ENCODE measurements around the gene KCNH6. TPM values are rescaled to one million over a fixed set of nuclear protein-coding genes. Genes with fewer than 3 reads are reported as not detected.

Gene KCNH6
- total RNA-seq, 1 experiment from 2014 or later: 1.6 TPM

DNA sequence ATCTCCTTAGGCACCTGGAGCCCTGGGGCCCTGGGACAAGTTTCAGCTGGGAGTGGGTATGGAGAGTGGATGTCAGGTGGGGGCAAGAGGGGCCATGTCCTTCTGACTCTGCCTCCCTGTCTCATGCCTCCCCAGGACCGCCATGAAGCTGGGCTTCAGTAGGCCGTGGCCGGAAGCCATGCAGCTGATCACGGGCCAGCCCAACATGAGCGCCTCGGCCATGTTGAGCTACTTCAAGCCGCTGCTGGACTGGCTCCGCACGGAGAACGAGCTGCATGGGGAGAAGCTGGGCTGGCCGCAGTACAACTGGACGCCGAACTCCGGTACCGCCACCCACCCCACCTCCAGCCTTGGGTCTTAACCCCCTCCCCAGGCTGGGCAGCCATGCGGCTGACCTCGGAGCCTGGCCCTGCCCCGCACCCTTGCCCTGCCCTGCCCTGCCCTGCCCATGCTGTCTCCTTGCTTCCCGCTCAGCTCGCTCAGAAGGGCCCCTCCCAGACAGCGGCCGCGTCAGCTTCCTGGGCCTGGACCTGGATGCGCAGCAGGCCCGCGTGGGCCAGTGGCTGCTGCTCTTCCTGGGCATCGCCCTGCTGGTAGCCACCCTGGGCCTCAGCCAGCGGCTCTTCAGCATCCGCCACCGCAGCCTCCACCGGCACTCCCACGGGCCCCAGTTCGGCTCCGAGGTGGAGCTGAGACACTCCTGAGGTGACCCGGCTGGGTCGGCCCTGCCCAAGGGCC is 26.3 kb upstream of the KCNH6 start:
- DNase-seq: no peak
- WGBS (ENCODE audit: extremely low coverage, insufficient read length, low lambda C conversion rate): no CpG with 5 or more reads among the region's 36 CpGs
- Histone ChIP-seq H2BK20ac (ENCODE audit: low read depth, low read length, poor library complexity, severe bottlenecking) (no peak overlapping the region), H2AFZ (ENCODE audit: low read length) (no peak overlapping the region), H2BK15ac (ENCODE audit: low read depth, low read length) (no peak overlapping the region), H3K9ac (ENCODE audit: extremely low read depth, insufficient read length, low read length) (no peak overlapping the region), H3K27me3 (ENCODE audit: insufficient read depth, low read length) (no peaks in the 10 kb centered on the region), H4K20me1 (ENCODE audit: control insufficient read depth, insufficient read depth, insufficient read length) (peaks cover 2% of the 10 kb centered on the region), H3K9me3 (ENCODE audit: control insufficient read depth, low read depth, low read length) (no peaks in the 10 kb centered on the region), H3K4me1 (ENCODE audit: insufficient read depth, low read length) (no peaks in the 10 kb centered on the region), H2BK5ac (ENCODE audit: insufficient read length, low read length) (no peak overlapping the region), H3K4me2 (ENCODE audit: insufficient read depth, insufficient read length, low read length) (no peak overlapping the region), H3K79me2 (ENCODE audit: insufficient read depth, low read length) (no peaks in the 10 kb centered on the region), H3K27ac (ENCODE audit: insufficient read length, low read depth, low read length) (no peak overlapping the region), H4K5ac (ENCODE audit: insufficient read length, low read depth, low read length) (no peak overlapping the region), H2BK120ac (ENCODE audit: low read depth, low read length, poor library complexity, severe bottlenecking) (no peak overlapping the region), H3K23ac (ENCODE audit: insufficient read length, low read depth, low read length) (no peak overlapping the region), H3K14ac (ENCODE audit: insufficient read depth, low read length) (no peak overlapping the region), H2AK5ac (ENCODE audit: insufficient read length, low read length) (no peak overlapping the region), H3T11ph (ENCODE audit: low read length) (no peak overlapping the region), H3K4ac (ENCODE audit: low read depth, low read length) (no peak overlapping the region), H3K18ac (ENCODE audit: insufficient read length, low read depth, low read length) (no peak overlapping the region), H3K56ac (ENCODE audit: insufficient read length, low read depth, low read length) (no peak overlapping the region), H3K23me2 (ENCODE audit: insufficient read length, low read depth, low read length, poor library complexity, severe bottlenecking) (peaks cover 3% of the 10 kb centered on the region), H2BK12ac (ENCODE audit: insufficient read length, low read depth, low read length) (no peak overlapping the region), H4K8ac (replicated peaks; ENCODE audit: insufficient read length, low read depth, low read length) (no peak overlapping the region), H3K79me1 (ENCODE audit: insufficient read depth, low read depth, low read length, poor library complexity, severe bottlenecking) (no peaks in the 10 kb centered on the region), H4K91ac (ENCODE audit: insufficient read length, low read depth, low read length) (no peak overlapping the region)
- TF ChIP-seq, protein P1, sequence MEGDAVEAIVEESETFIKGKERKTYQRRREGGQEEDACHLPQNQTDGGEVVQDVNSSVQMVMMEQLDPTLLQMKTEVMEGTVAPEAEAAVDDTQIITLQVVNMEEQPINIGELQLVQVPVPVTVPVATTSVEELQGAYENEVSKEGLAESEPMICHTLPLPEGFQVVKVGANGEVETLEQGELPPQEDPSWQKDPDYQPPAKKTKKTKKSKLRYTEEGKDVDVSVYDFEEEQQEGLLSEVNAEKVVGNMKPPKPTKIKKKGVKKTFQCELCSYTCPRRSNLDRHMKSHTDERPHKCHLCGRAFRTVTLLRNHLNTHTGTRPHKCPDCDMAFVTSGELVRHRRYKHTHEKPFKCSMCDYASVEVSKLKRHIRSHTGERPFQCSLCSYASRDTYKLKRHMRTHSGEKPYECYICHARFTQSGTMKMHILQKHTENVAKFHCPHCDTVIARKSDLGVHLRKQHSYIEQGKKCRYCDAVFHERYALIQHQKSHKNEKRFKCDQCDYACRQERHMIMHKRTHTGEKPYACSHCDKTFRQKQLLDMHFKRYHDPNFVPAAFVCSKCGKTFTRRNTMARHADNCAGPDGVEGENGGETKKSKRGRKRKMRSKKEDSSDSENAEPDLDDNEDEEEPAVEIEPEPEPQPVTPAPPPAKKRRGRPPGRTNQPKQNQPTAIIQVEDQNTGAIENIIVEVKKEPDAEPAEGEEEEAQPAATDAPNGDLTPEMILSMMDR (conservative IDR thresholded peaks at IDR 0.05): no peak
- Mint-ChIP-seq H3K27me3 (ENCODE audit: low read depth) (peaks cover 8% of the 10 kb centered on the region), H3K9me3 (no peaks in the 10 kb centered on the region), H3K4me3 (no peak overlapping the region), H3K27ac (no peak overlapping the region), H3K4me1 (peaks cover 7 to 11% of the 10 kb centered on the region in 2 experiments), H3K36me3 (ENCODE audit: insufficient read depth in 1 of 3, low read depth in 3 of 3) (no peaks in the 10 kb centered on the region; a peak in 1 of 7 replicates)

Measured in H9 (cell line).